ENCODE measurements around the gene TNC. TPM values are rescaled to one million over a fixed set of nuclear protein-coding genes. Genes with fewer than 3 reads are reported as not detected.

The TNC gene
- total RNA-seq, 1 donor from 2014 or later, result not detected

DNA sequence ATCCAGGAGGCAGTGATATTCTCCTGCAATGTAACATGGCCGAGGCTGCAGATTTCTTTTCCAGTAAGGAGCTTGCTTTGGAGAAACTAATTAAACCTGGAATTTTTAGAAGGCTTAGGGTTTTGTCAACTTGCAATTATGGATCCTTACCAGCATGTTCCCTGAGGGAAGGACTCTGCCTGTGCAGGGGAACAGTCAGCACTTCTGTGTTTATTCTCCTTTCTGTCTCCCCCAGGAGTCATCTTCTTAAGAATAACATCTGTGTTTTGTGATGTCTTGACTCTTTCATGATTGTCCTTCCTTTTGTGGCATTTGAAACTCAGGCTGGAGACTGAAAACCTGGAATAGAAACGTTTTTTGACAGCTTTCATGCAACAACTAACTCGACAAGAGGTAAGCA, 107.1 kb downstream of the TNC start:
- intact Hi-C loops (cut with micrococcal nuclease), result loop anchor here (5.0 to 10.0 kb wide), 4 partner anchors 206 to 1654 kb away; partner anchors contain the start of gene TNFSF15
- Mint-ChIP-seq H3K4me3 (no peak overlapping the region), H3K27me3 (peaks cover 8% of the 10 kb centered on the region), H3K27ac (no peak overlapping the region), H3K4me1 (peaks cover 5% of the 10 kb centered on the region), H3K9me3 (no peaks in the 10 kb centered on the region), H3K36me3 (ENCODE audit: low read depth) (no peaks in the 10 kb centered on the region)
- DNase-seq (no peak), ATAC-seq (ENCODE audit: low read depth) (no peak)
- CTCF ChIA-PET, result interaction anchor here (0.9 to 2.8 kb wide), 6 partner anchors 105 to 606 kb away, joined by 3 to 22 read pairs (median 4); partner anchors contain the start of gene TEX48
- TF ChIP-seq, protein P1, sequence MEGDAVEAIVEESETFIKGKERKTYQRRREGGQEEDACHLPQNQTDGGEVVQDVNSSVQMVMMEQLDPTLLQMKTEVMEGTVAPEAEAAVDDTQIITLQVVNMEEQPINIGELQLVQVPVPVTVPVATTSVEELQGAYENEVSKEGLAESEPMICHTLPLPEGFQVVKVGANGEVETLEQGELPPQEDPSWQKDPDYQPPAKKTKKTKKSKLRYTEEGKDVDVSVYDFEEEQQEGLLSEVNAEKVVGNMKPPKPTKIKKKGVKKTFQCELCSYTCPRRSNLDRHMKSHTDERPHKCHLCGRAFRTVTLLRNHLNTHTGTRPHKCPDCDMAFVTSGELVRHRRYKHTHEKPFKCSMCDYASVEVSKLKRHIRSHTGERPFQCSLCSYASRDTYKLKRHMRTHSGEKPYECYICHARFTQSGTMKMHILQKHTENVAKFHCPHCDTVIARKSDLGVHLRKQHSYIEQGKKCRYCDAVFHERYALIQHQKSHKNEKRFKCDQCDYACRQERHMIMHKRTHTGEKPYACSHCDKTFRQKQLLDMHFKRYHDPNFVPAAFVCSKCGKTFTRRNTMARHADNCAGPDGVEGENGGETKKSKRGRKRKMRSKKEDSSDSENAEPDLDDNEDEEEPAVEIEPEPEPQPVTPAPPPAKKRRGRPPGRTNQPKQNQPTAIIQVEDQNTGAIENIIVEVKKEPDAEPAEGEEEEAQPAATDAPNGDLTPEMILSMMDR (IDR thresholded peaks at IDR 0.05), result no peak
- POLR2A ChIA-PET, result no interaction called here

DNA sequence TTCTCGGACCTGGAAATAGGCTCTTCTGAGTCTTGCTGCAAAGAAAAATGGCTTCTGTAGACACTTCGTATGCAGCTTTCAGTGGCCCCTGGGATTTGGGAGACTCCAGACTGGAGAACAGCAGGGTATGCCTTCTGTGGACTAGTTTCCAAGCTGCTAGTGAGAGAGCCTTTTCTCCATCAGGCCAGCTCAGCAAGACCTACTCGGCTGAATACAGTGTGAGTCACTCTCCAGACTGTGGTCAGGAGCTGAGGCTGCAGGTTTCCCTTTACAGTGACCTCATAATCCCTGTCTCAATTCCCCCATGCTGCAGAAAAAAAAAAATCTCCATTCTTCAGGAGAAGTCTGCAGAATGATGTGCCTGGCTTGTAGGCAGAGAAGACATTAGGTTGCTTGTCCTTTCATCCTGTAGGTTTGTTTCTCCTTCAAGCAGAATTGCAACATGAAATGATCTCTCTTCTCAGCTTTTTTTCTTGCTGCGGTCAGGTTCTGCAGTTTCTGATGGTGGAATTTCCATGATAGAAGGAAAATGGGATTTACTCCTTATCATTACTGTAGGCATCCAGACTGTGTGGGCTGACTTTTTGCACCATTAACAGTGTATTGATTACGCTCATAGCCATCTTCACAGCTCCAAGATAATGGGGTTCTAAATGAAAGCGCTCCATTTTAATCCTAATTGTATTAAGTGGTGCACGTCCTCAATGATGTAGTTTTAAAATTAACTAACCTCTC, 109.3 kb downstream of the TNC start:
- Mint-ChIP-seq H3K9me3 (no peaks in the 10 kb centered on the region), H3K36me3 (ENCODE audit: low read depth) (no peaks in the 10 kb centered on the region), H3K27me3 (peaks cover 5% of the 10 kb centered on the region), H3K27ac (no peak overlapping the region), H3K4me3 (no peak overlapping the region), H3K4me1 (no peaks in the 10 kb centered on the region)
- POLR2A ChIA-PET, result interaction anchor here (0.7 kb wide), 1 partner anchor 266 kb away, joined by 3 read pairs; no protein-coding TSS in a partner anchor
- intact Hi-C loops (cut with micrococcal nuclease), result no loop called here
- DNase-seq (no peak), ATAC-seq (ENCODE audit: low read depth) (no peak)
- TF ChIP-seq, protein P1 (IDR thresholded peaks at IDR 0.05), result no peak
- CTCF ChIA-PET, result interaction anchor here (4.0 kb wide), 1 partner anchor 327 kb away, joined by 15 read pairs; the partner anchor contains the start of gene TEX48

DNA sequence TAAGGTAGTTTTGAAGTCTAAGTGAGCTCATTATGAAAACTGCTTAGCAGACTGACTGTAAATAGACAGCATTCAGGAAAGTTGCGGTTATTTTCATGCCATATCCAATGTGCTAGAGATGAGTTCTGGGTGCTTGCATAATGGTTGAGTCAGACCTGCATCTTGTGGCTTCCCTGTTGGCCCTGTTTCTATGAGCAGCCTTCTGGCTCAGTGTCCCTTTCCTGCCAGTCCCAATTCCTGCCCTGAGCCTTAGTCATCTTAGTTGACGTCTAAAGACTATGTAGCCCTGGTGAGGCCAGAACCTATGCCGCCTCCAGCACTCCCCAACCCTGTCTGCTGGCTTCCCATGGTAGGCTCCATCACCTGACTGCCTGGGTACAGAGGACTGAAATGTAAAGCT, 111.3 kb downstream of the TNC start:
- ATAC-seq (ENCODE audit: low read depth) (no peak), DNase-seq (no peak)
- intact Hi-C loops (cut with micrococcal nuclease), result no loop called here
- Mint-ChIP-seq H3K9me3 (no peaks in the 10 kb centered on the region), H3K36me3 (ENCODE audit: low read depth) (no peaks in the 10 kb centered on the region), H3K4me1 (no peaks in the 10 kb centered on the region), H3K27me3 (peaks cover 6% of the 10 kb centered on the region), H3K27ac (no peak overlapping the region), H3K4me3 (no peak overlapping the region)
- ChIA-PET CTCF (interaction anchor here (1.3 to 4.0 kb wide), 2 partner anchors 98 to 325 kb away, joined by 4 to 15 read pairs; partner anchors contain the start of gene TEX48), POLR2A (interaction anchor here (0.5 kb wide), 1 partner anchor 8 kb away, joined by 4 read pairs; no protein-coding TSS in a partner anchor)
- TF ChIP-seq, protein P1 (IDR thresholded peaks at IDR 0.05), result no peak

DNA sequence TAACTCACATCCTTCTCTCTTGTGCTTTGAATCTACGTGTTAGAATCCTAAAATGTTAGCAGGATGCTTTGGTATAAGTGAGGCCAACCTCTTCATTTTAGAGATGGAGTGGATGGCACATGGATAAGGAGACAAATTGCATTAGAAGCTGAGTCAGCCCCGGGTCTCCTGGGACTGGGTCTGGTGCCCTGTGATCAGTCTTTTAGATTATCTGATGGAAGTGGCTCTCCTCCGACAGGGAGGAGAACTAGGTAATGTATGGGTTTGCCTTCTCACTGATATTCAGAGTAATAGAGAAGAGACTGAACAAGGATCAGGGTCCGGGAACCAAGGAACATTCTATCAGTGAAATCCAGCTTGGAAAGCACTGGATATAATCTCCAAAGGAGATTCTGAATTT, 112.6 kb downstream of the TNC start:
- ChIA-PET CTCF (interaction anchor here (1.1 kb wide), 1 partner anchor 600 kb away, joined by 3 read pairs; no protein-coding TSS in a partner anchor), POLR2A (no interaction called here)
- intact Hi-C loops (cut with micrococcal nuclease), result no loop called here

DNA sequence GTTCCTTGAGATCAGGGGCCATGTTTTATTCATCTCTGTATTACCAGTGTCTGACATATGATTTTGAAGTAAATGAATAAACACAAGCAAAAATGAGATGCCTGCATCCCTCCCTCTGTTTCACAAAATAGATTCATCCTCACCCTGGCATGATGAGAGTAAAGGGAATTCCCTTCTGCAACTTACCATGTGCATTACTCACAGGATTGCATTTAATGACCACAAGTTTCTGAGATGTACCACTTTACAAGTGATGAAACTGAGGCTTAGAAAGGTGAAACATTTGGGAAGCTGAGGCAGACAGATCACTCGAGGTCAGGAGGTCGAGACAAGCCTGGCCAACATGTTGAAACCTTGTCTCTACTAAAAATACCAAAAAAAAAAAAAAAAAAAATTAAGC, 113.4 kb downstream of the TNC start:
- H3K4me1 Mint-ChIP-seq, result peaks cover 3% of the 10 kb centered on the region
- H3K4me3 Mint-ChIP-seq, result no peak overlapping the region
- POLR2A ChIA-PET, result no interaction called here
- intact Hi-C loops (cut with micrococcal nuclease), result no loop called here
- H3K27ac Mint-ChIP-seq, result no peak overlapping the region
- TF ChIP-seq, protein P1 (IDR thresholded peaks at IDR 0.05), result no peak
- ATAC-seq (ENCODE audit: low read depth), result no peak
- H3K36me3 Mint-ChIP-seq (ENCODE audit: low read depth), result no peaks in the 10 kb centered on the region
- H3K27me3 Mint-ChIP-seq, result peaks cover 16% of the 10 kb centered on the region
- H3K9me3 Mint-ChIP-seq, result no peaks in the 10 kb centered on the region
- DNase-seq, result no peak
- CTCF ChIA-PET, result interaction anchor here (1.1 kb wide), 1 partner anchor 599 kb away, joined by 3 read pairs; no protein-coding TSS in a partner anchor

More for the DNA sequence above, 112.6 kb downstream of the TNC start:
- Mint-ChIP-seq H3K4me1 (no peaks in the 10 kb centered on the region), H3K4me3 (no peak overlapping the region), H3K9me3 (no peaks in the 10 kb centered on the region), H3K27me3 (peaks cover 11% of the 10 kb centered on the region), H3K36me3 (ENCODE audit: low read depth) (no peaks in the 10 kb centered on the region), H3K27ac (no peak overlapping the region)
- DNase-seq, result no peak
- no peak for ATAC-seq (ENCODE audit: low read depth)
- TF ChIP-seq, protein P1 (IDR thresholded peaks at IDR 0.05), result no peak
